ENCODE results near the gene SNAI1.

Gene SNAI1

GRCh38 chr20:49985157-49985556, 2.4 kb downstream of the SNAI1 start:
- CTCF ChIA-PET: interaction anchor here (7.6 kb wide), 1 partner anchor 86 kb away, joined by 416 read pairs; no protein-coding TSS in a partner anchor
- H3K27ac ChIP-seq: no peak overlapping the region
- no peak for TF ChIP-seq CTCF (conservative IDR thresholded peaks at IDR 0.05; ENCODE audit: low read depth)
- POLR2A ChIA-PET (ENCODE audit: low non-redundant PET): no interaction called here
- no peak for DNase-seq (ENCODE audit: low spot score)

GRCh38 chr20:49985617-49986016, 2.8 kb downstream of the SNAI1 start:
- no peak overlapping the region for H3K27ac ChIP-seq
- ChIA-PET CTCF (interaction anchor here (1.3 to 7.6 kb wide), 3 partner anchors 85 to 100 kb away, joined by 6 to 416 read pairs (median 48); no protein-coding TSS in a partner anchor), POLR2A (ENCODE audit: low non-redundant PET) (no interaction called here)
- no peak for TF ChIP-seq CTCF (conservative IDR thresholded peaks at IDR 0.05; ENCODE audit: low read depth)
- DNase-seq (ENCODE audit: low spot score): no peak

- no peak for DNase-seq (ENCODE audit: low spot score)
- TF ChIP-seq CTCF (conservative IDR thresholded peaks at IDR 0.05; ENCODE audit: low read depth): no peak
- POLR2A ChIA-PET (ENCODE audit: low non-redundant PET): no interaction called here
- H3K27ac ChIP-seq: no peak overlapping the region
- CTCF ChIA-PET: interaction anchor here (1.3 to 4.4 kb wide), 2 partner anchors 85 to 100 kb away, joined by 6 to 48 read pairs; no protein-coding TSS in a partner anchor
Measured at GRCh38 chr20:49986049-49986448, 3.3 kb downstream of the SNAI1 start.

- TF ChIP-seq CTCF (conservative IDR thresholded peaks at IDR 0.05; ENCODE audit: low read depth): no peak
- CTCF ChIA-PET: interaction anchor here (0.6 to 4.7 kb wide), 4 partner anchors 8 to 185 kb away, joined by 3 to 48 read pairs (median 14); no protein-coding TSS in a partner anchor
- no peak overlapping the region for H3K27ac ChIP-seq
- POLR2A ChIA-PET (ENCODE audit: low non-redundant PET): no interaction called here
- no peak for DNase-seq (ENCODE audit: low spot score)
Measured at GRCh38 chr20:49987015-49987867, 4.5 kb downstream of the SNAI1 start.

GRCh38 chr20:49987868-49988690, 5.3 kb downstream of the SNAI1 start:
- no peak for DNase-seq (ENCODE audit: low spot score)
- CTCF ChIA-PET: interaction anchor here (4.4 to 4.7 kb wide), 2 partner anchors 9 to 83 kb away, joined by 22 to 48 read pairs; no protein-coding TSS in a partner anchor
- H3K27ac ChIP-seq: no peak overlapping the region
- POLR2A ChIA-PET (ENCODE audit: low non-redundant PET): interaction anchor here (1.0 kb wide), 1 partner anchor 81 kb away, joined by 3 read pairs; no protein-coding TSS in a partner anchor
- TF ChIP-seq CTCF (conservative IDR thresholded peaks at IDR 0.05; ENCODE audit: low read depth): no peak
